Forelimb muscle (tissue), 1 donor: ENCODE measurements around the gene NMT2. TPM values are rescaled to one million over a fixed set of nuclear protein-coding genes. Genes with fewer than 3 reads are reported as not detected.

Experiments
- DNase-seq: peaks from one replicate; pipeline ENCODE4 v3.0.0-alpha.2; 2013; ENCODE audit warnings: low read depth
- polyA plus RNA-seq: library from polyadenylated mRNA; unstranded; fragments of 120-200 nt; gene quantifications from one replicate; pipeline ENCODE4 v1.2.1, GENCODE V29; 2013; ENCODE audit not compliant: insufficient read length

NMT2 gene
- polyA plus RNA-seq, 1 donor, result 16.6 TPM

GRCh38 chr10:15181576-15182156 lies 13.2 kb upstream of the NMT2 start:
- DNase-seq, result no peak

GRCh38 chr10:15180736-15181135 lies 12.2 kb upstream of the NMT2 start:
- no peak for DNase-seq

GRCh38 chr10:15176269-15176668 lies 7.8 kb upstream of the NMT2 start:
- DNase-seq, result no peak

- no peak for DNase-seq
Observed at GRCh38 chr10:15175587-15175986, 7.1 kb upstream of the NMT2 start.

GRCh38 chr10:15172306-15172840 lies 3.9 kb upstream of the NMT2 start:
- no peak for DNase-seq

- no peak for DNase-seq
Observed at GRCh38 chr10:15169555-15170401, 1.3 kb upstream of the NMT2 start.

GRCh38 chr10:15168786-15169554 lies 477 bp upstream of the NMT2 start:
- DNase-seq, result peak; percentile 57

GRCh38 chr10:15167411-15168290 lies 842 bp downstream of the NMT2 start:
- DNase-seq, result no peak

GRCh38 chr10:15166325-15166724 lies 2.2 kb downstream of the NMT2 start:
- DNase-seq, result no peak

- no peak for DNase-seq
Observed at GRCh38 chr10:15163253-15163828, 5.2 kb downstream of the NMT2 start.

GRCh38 chr10:15158972-15159371 lies 9.5 kb downstream of the NMT2 start:
- no peak for DNase-seq

- DNase-seq, result no peak
Observed at GRCh38 chr10:15158448-15158847, 10.0 kb downstream of the NMT2 start.

- DNase-seq, result no peak
Observed at GRCh38 chr10:15155978-15156656, 12.4 kb downstream of the NMT2 start.

- DNase-seq, result no peak
Observed at GRCh38 chr10:15152556-15152955, 15.9 kb downstream of the NMT2 start.

- no peak for DNase-seq
Observed at GRCh38 chr10:15150563-15150962, 17.9 kb downstream of the NMT2 start.

- DNase-seq, result no peak
Observed at GRCh38 chr10:15149042-15149771, 19.3 kb downstream of the NMT2 start.

GRCh38 chr10:15147594-15148392 lies 20.7 kb downstream of the NMT2 start:
- DNase-seq, result no peak

- no peak for DNase-seq
Observed at GRCh38 chr10:15146366-15146765, 22.1 kb downstream of the NMT2 start.

GRCh38 chr10:15144788-15145187 lies 23.7 kb downstream of the NMT2 start:
- no peak for DNase-seq
